Activated CD4-positive, alpha-beta memory T cell treated with anti-CD3 and anti-CD28 coated beads for 36 hours (primary cell): ENCODE measurements around the gene ARL16. TPM values are rescaled to one million over a fixed set of nuclear protein-coding genes. Genes with fewer than 3 reads are reported as not detected.
A peak's percentile ranks its signal among the peaks of the same experiment; 100 is the strongest.

Source experiments
- CTCF ChIA-PET: fragments of 350-600 bp; sonication (Branson Sonifier 250); formaldehyde crosslinking; loops from one replicate; lab custom pipeline; 2021; ENCODE audit warnings: antibody characterized with exemption, inconsistent platforms; lab: Charles Lee
- POLR2A ChIA-PET: fragments of 350-600 bp; sonication (Branson Sonifier 250); formaldehyde crosslinking; loops from one replicate; lab custom pipeline; 2021; ENCODE audit warnings: antibody characterized with exemption; lab: Charles Lee
- DNase-seq: peaks from one replicate; pipeline ENCODE4 v3.0.0-alpha.2; 2020
- H3K27ac Mint-ChIP-seq: one replicate; pipeline ENCODE4 v1.8.0; 2021; ENCODE audit warnings: mixed read lengths
- H3K27me3 Mint-ChIP-seq: one replicate; pipeline ENCODE4 v1.8.0; 2021; ENCODE audit warnings: mixed read lengths
- H3K36me3 Mint-ChIP-seq: one replicate; pipeline ENCODE4 v1.8.0; 2021; ENCODE audit warnings: mixed read lengths
- H3K4me1 Mint-ChIP-seq: one replicate; pipeline ENCODE4 v1.8.0; 2021; ENCODE audit warnings: low read depth, mixed read lengths
- H3K4me3 Mint-ChIP-seq: one replicate; pipeline ENCODE4 v1.8.0; 2021; ENCODE audit warnings: mild to moderate bottlenecking, mixed read lengths
- H3K9me3 Mint-ChIP-seq: one replicate; pipeline ENCODE4 v1.8.0; 2021; ENCODE audit warnings: mixed read lengths
- intact Hi-C: fragments of 100-400 bp; cut with micrococcal nuclease; formaldehyde crosslinking; loops from one replicate; pipeline ENCODE4 v1.15.1; 2023
- total RNA-seq, 2 experiments: library from RNA; stranded (reverse); gene quantifications; one replicate each; pipeline ENCODE4 v1.2.3, GENCODE V29; 2021

Gene ARL16
- 10 to 100 TPM; 15.1 to 17.1 TPM for total RNA-seq

- H3K27ac Mint-ChIP-seq = peak within 1 kb of the TSS; percentile 86
- peaks cover 29% of the 10 kb centered on the region for H3K36me3 Mint-ChIP-seq
- no peaks in the 10 kb centered on the region for H3K9me3 Mint-ChIP-seq
- CTCF ChIA-PET = interaction anchor here (1.0 to 2.0 kb wide), 5 partner anchors 9 to 188 kb away, joined by 3 to 13 read pairs (median 4); partner anchors contain the start of genes FAAP100 and MRPL12
- H3K4me3 Mint-ChIP-seq = peak within 1 kb of the TSS; percentile 86
- H3K4me1 Mint-ChIP-seq = peaks cover 32% of the 10 kb centered on the region
- POLR2A ChIA-PET = interaction anchor here (0.8 to 4.4 kb wide), 13 partner anchors 13 to 254 kb away, joined by 3 to 54 read pairs (median 4); partner anchors contain the start of genes CCDC137, MCRIP1, MRPL12 and NPLOC4
- intact Hi-C loops = loop anchor here (1.0 to 2.0 kb wide), 3 partner anchors 18 to 176 kb away; partner anchors contain the start of genes CCDC137, MRPL12, OXLD1 and P4HB
- peaks cover 2% of the 10 kb centered on the region for H3K27me3 Mint-ChIP-seq
- peak; percentile 99 for DNase-seq
Measured at GRCh38 chr17:81683584-81684441, at the start of gene ARL16, which contains the start of gene HGS. ARL16 (minus strand) TSS chr17:81683797; CDS start chr17:81683753, 44 bp downstream. HGS (plus strand) TSS chr17:81684011; CDS start chr17:81684067, 56 bp downstream.

DNA sequence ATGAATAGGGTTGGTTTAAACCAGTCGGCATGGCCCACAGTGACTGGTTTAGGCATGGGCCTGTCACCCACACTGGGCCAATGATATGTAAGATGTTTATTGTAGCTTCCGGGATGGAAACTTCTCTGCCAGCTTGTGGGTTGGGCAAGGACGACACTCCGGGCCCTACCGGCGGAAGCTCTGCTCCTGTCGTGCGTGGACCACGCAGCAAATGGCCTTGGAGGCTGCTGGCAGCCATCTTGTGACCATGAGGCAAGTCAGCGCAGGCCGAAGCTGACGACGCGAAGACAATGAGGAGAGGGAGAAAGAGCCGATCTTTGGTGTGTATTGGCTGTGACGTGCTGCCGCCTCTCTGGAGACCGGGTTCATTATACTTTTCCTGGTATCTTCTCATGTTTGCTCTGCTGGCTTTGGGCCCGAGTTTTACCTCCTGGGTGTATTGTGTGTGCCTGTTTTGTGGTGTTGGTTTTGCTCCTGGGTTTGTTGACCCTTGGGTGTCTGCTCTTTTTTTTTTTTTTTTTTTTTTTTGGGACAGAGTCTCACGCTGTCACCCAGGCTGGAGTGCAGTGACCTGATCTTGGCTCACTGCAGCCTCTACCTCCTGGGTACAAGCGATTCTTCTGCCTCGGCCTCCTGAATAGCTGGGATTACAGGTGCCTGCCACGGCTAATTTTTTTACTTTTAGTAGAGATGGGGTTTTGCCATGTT lies 43.9 kb upstream of the ARL16 start:
- no peaks in the 10 kb centered on the region for H3K4me1 Mint-ChIP-seq
- ChIA-PET POLR2A (no interaction called here), CTCF (no interaction called here)
- no peak overlapping the region for H3K4me3 Mint-ChIP-seq
- H3K27me3 Mint-ChIP-seq = peaks cover 25% of the 10 kb centered on the region
- no peak overlapping the region for H3K27ac Mint-ChIP-seq
- intact Hi-C loops = no loop called here
- no peaks in the 10 kb centered on the region for H3K9me3 Mint-ChIP-seq
- DNase-seq = no peak
- H3K36me3 Mint-ChIP-seq = no peaks in the 10 kb centered on the region

- Mint-ChIP-seq H3K4me3 (no peak overlapping the region), H3K4me1 (no peaks in the 10 kb centered on the region), H3K36me3 (no peaks in the 10 kb centered on the region), H3K27me3 (peaks cover 21% of the 10 kb centered on the region), H3K27ac (no peak overlapping the region), H3K9me3 (no peaks in the 10 kb centered on the region)
- no peak for DNase-seq
- POLR2A ChIA-PET = interaction anchor here (0.7 kb wide), 1 partner anchor 90 kb away, joined by 4 read pairs; no protein-coding TSS in a partner anchor
- intact Hi-C loops = no loop called here
- CTCF ChIA-PET = no interaction called here
Measured at GRCh38 chr17:81726004-81726403, 42.4 kb upstream of the ARL16 start.

DNA sequence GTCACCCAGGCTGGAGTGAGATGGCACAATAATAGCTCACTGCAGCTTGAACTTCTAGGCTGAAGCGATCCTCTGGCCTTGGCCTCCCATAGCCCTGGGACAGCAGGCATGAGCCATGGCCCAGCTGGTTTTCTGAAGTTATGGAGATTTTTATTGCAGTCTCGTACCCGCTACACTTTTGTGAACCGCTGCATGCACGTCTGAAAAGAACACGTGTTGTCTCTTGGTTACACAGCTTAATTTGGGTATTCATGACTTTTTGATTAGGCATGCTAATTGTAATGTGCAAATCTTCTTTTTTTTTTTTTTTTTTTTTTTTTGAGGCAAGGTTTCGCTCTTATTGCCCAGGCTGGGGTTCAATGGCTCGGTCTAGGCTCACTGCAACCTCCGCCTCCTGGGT lies 41.8 kb upstream of the ARL16 start:
- intact Hi-C loops = no loop called here
- H3K27ac Mint-ChIP-seq = no peak overlapping the region
- no peak overlapping the region for H3K4me3 Mint-ChIP-seq
- ChIA-PET CTCF (interaction anchor here (0.7 kb wide), 1 partner anchor 9 kb away, joined by 3 read pairs; no protein-coding TSS in a partner anchor), POLR2A (interaction anchor here (0.7 kb wide), 1 partner anchor 89 kb away, joined by 4 read pairs; no protein-coding TSS in a partner anchor)
- no peaks in the 10 kb centered on the region for H3K4me1 Mint-ChIP-seq
- no peaks in the 10 kb centered on the region for H3K9me3 Mint-ChIP-seq
- H3K27me3 Mint-ChIP-seq = peaks cover 19% of the 10 kb centered on the region
- H3K36me3 Mint-ChIP-seq = no peaks in the 10 kb centered on the region
- DNase-seq = no peak

GRCh38 chr17:81723651-81724209 lies 40.1 kb upstream of the ARL16 start:
- intact Hi-C loops = no loop called here
- ChIA-PET POLR2A (no interaction called here), CTCF (interaction anchor here (0.7 kb wide), 1 partner anchor 573 kb away, joined by 3 read pairs; no protein-coding TSS in a partner anchor)
- no peaks in the 10 kb centered on the region for H3K9me3 Mint-ChIP-seq
- DNase-seq = no peak
- no peaks in the 10 kb centered on the region for H3K4me1 Mint-ChIP-seq
- no peak overlapping the region for H3K27ac Mint-ChIP-seq
- no peak overlapping the region for H3K4me3 Mint-ChIP-seq
- no peaks in the 10 kb centered on the region for H3K36me3 Mint-ChIP-seq
- H3K27me3 Mint-ChIP-seq = peaks cover 19% of the 10 kb centered on the region

DNA sequence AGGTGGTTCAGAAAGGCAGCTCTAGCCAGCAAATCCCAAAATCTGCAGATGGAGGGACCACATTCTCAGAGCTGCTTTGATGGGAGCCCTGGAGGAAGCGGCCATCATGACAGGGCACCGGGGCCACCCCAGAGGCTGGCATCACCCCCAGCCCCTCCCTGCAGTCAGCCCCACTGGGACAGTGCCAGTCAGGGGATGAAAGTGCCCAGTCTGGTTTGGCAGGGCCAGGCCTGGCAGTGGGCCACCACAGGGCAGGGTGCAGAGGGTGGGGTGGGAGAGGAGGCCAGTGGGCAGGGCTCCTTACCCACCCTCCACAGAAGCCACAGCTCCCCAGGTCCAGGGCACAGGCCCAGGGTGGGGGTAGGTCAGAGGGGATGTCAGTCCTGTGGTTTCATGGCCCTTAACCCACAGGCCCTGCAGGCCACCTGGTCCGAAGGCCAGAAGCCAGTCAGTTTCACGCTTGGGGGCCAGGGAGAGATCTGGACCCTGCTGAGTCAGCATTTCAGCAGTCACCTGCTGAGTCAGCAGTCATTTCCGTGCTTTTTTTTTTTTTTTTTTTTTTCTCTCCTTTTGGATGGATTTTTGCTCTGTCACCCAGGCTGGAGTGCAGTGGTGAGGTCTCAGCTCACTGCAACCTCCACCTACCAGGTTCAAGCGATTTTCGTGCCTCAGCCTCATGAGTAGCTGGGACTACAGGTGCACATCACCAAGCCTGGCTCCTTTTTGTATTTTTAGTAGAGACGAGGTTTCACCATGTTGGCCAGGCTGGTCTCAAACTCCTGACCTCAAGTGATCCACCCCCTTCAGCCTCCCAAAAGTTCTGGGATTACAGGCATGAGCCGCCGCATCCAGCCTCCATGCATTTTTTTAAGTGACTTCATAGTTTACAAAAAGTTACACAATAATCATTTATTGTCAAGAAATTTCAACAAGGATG lies 38.9 kb upstream of the ARL16 start:
- H3K36me3 Mint-ChIP-seq = peaks cover 1% of the 10 kb centered on the region
- CTCF ChIA-PET = interaction anchor here (1.3 kb wide), 1 partner anchor 147 kb away, joined by 4 read pairs; no protein-coding TSS in a partner anchor

GRCh38 chr17:81720267-81721071 lies 36.9 kb upstream of the ARL16 start:
- CTCF ChIA-PET = interaction anchor here (0.6 kb wide), 1 partner anchor 13 kb away, joined by 3 read pairs; no protein-coding TSS in a partner anchor

More for the DNA sequence above, 38.9 kb upstream of the ARL16 start:
- intact Hi-C loops = no loop called here
- H3K4me3 Mint-ChIP-seq = no peak overlapping the region
- H3K27me3 Mint-ChIP-seq = peaks cover 18% of the 10 kb centered on the region
- H3K4me1 Mint-ChIP-seq = no peaks in the 10 kb centered on the region
- no peak overlapping the region for H3K27ac Mint-ChIP-seq
- H3K9me3 Mint-ChIP-seq = no peaks in the 10 kb centered on the region
- DNase-seq = no peak
- POLR2A ChIA-PET = no interaction called here

DNA sequence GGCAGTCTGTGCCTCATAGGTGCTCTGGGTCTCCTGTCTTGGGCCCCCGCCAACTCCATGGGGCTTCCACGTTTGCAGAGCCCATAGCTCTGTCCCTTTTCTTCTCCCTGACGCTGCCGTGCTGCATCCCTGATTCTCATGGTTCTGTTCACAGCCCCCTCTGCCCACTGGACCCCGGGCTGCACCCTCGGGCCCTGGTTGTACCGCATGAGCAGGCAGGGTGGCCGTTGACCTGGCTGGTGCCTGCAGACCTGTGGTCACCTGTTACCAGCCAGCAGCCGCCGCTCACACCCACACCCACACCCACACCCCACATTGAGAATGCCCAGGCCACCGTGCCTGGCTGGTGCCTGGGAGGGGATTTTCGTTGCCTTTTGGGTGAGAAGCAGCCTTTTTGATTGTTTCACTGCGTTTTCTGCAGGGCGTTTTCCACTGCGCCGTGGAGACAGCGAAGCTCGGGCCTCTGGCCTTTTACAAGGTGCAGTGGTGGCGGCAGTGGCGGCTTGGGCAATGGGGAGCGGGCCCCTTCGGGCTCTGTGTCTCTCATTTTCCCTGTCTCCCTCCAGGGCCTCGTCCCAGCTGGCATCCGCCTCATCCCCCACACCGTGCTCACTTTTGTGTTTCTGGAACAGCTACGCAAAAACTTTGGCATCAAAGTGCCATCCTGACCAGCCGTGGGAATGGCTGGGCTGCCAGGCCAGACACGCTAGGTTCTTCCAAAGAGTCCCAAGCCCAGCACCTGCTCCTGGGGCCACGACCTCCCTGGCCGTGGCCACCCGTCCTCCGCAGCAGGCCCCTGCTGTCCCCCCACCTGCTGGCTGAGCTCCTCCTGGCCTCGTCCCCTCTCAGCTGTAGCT lies 36.0 kb upstream of the ARL16 start:
- ChIA-PET POLR2A (no interaction called here), CTCF (no interaction called here)
- H3K4me3 Mint-ChIP-seq = no peak overlapping the region
- no peak overlapping the region for H3K27ac Mint-ChIP-seq
- H3K27me3 Mint-ChIP-seq = peaks cover 12% of the 10 kb centered on the region
- DNase-seq = no peak
- no peaks in the 10 kb centered on the region for H3K9me3 Mint-ChIP-seq
- peaks cover 1% of the 10 kb centered on the region for H3K36me3 Mint-ChIP-seq
- intact Hi-C loops = no loop called here
- H3K4me1 Mint-ChIP-seq = no peaks in the 10 kb centered on the region

More at GRCh38 chr17:81720267-81721071, 36.9 kb upstream of the ARL16 start:
- Mint-ChIP-seq H3K36me3 (peaks cover 1% of the 10 kb centered on the region), H3K27ac (no peak overlapping the region), H3K27me3 (peaks cover 12% of the 10 kb centered on the region), H3K9me3 (no peaks in the 10 kb centered on the region), H3K4me1 (no peaks in the 10 kb centered on the region), H3K4me3 (no peak overlapping the region)
- no peak for DNase-seq
- intact Hi-C loops = no loop called here
- POLR2A ChIA-PET = no interaction called here

DNA sequence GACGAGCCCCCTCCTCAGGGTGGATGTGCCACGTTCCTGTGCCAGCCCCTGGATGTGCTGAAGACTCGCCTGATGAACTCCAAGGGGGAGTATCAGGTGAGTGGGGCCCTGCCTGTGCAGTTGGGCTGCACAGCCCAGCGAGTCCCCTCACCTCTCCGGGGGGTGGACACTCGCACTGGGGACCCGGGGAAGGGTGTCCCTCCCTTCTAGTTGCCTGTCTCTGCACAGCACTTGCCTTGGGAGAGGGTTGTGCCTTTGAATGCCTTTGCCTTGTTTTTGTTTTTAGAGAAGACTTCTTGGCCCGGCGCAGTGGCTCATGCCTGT lies 34.1 kb upstream of the ARL16 start:
- H3K4me3 Mint-ChIP-seq = no peak overlapping the region
- no peaks in the 10 kb centered on the region for H3K27me3 Mint-ChIP-seq
- intact Hi-C loops = no loop called here
- H3K27ac Mint-ChIP-seq = no peak overlapping the region
- H3K36me3 Mint-ChIP-seq = peaks cover 1% of the 10 kb centered on the region
- DNase-seq = no peak
- ChIA-PET CTCF (no interaction called here), POLR2A (no interaction called here)
- peaks cover 6% of the 10 kb centered on the region for H3K4me1 Mint-ChIP-seq
- H3K9me3 Mint-ChIP-seq = no peaks in the 10 kb centered on the region
